ENCODE data around the gene PARD3B. TPM values are rescaled to one million over a fixed set of nuclear protein-coding genes. Genes with fewer than 3 reads are reported as not detected.

Gene PARD3B
- total and polyA plus RNA-seq, 10 of the 15 experiments (the other 5 are each of a cell fraction or from before 2014, with no cell fraction given), result 0.01 to 0.54 (median 0.07) TPM; not detected in 7

- intact Hi-C loops (cut with micrococcal nuclease; ENCODE audit: unreplicated experiment), result no loop called here
- Histone ChIP-seq H3K9ac (ENCODE audit: control insufficient read depth, insufficient read depth, low read length) (no peak overlapping the region), H3K4me1 (ENCODE audit: control insufficient read depth, insufficient read depth, low read length) (no peaks in the 10 kb centered on the region), H3K27me3 (replicated peaks in 1 of 2; ENCODE audit: control insufficient read depth in 2 of 2, insufficient read depth in 2 of 2, low read length in 1 of 2) (no peaks in the 10 kb centered on the region), H3K4me3 (no peak overlapping the region), H3K27ac (ENCODE audit: control insufficient read depth, insufficient read depth) (no peak overlapping the region), H3K4me2 (ENCODE audit: control insufficient read depth, insufficient read depth) (no peak overlapping the region), H2AFZ (ENCODE audit: control insufficient read depth, low read depth, low read length) (no peak overlapping the region), H3K9me3 (replicated peaks; ENCODE audit: control insufficient read depth, insufficient read depth, low read length) (no peaks in the 10 kb centered on the region), H3K79me2 (ENCODE audit: control insufficient read depth, insufficient read depth, low read length) (no peaks in the 10 kb centered on the region), H4K20me1 (ENCODE audit: control insufficient read depth, insufficient read depth) (no peaks in the 10 kb centered on the region), H3K36me3 (ENCODE audit: control insufficient read depth in 2 of 2, insufficient read depth in 2 of 2, low read length in 1 of 2) (no peaks in the 10 kb centered on the region)
- no peak for TF ChIP-seq RB1 (IDR thresholded peaks at IDR 0.05; ENCODE audit: borderline replicate concordance)
- RAD21 ChIA-PET (ENCODE audit: unreplicated experiment), result no interaction called here
- 0% methylated on average over 1 of the region's 1 CpG for WGBS (ENCODE audit: insufficient coverage, insufficient replicate concordance, low lambda C conversion rate, missing lambda C conversion rate)
- no TSS peak for BruUV-seq (replicated peaks)
- POLR2A ChIA-PET, result no interaction called here
- CTCF ChIA-PET, result no interaction called here
- ATAC-seq, result no peak
- no peak for DNase-seq (ENCODE audit: low read depth, low spot score)
- no peak for FAIRE-seq
- in situ Hi-C loops (cut with MboI), result no loop called here
- SMC1A ChIA-PET (ENCODE audit: uncharacterized antibody, unreplicated experiment), result no interaction called here
These were observed 111.7 kb downstream of the PARD3B start for GRCh38 chr2:204657024-204657423.

- ATAC-seq (no peak), DNase-seq (ENCODE audit: low read depth, low spot score) (no peak), FAIRE-seq (no peak)
- Histone ChIP-seq H3K79me2 (ENCODE audit: control insufficient read depth, insufficient read depth, low read length) (no peaks in the 10 kb centered on the region), H3K9ac (ENCODE audit: control insufficient read depth, insufficient read depth, low read length) (no peak overlapping the region), H3K27ac (ENCODE audit: control insufficient read depth, insufficient read depth) (no peak overlapping the region), H3K4me1 (ENCODE audit: control insufficient read depth, insufficient read depth, low read length) (no peaks in the 10 kb centered on the region), H4K20me1 (ENCODE audit: control insufficient read depth, insufficient read depth) (no peaks in the 10 kb centered on the region), H3K4me2 (ENCODE audit: control insufficient read depth, insufficient read depth) (no peak overlapping the region), H3K4me3 (no peak overlapping the region), H3K36me3 (ENCODE audit: control insufficient read depth in 2 of 2, insufficient read depth in 2 of 2, low read length in 1 of 2) (no peaks in the 10 kb centered on the region), H2AFZ (ENCODE audit: control insufficient read depth, low read depth, low read length) (no peak overlapping the region), H3K9me3 (replicated peaks; ENCODE audit: control insufficient read depth, insufficient read depth, low read length) (no peaks in the 10 kb centered on the region), H3K27me3 (replicated peaks in 1 of 2; ENCODE audit: control insufficient read depth in 2 of 2, insufficient read depth in 2 of 2, low read length in 1 of 2) (no peaks in the 10 kb centered on the region)
- SMC1A ChIA-PET (ENCODE audit: uncharacterized antibody, unreplicated experiment), result no interaction called here
- POLR2A ChIA-PET, result no interaction called here
- intact Hi-C loops (cut with micrococcal nuclease; ENCODE audit: unreplicated experiment), result no loop called here
- BruUV-seq (replicated peaks), result no TSS peak
- TF ChIP-seq ELK1 (IDR thresholded peaks at IDR 0.05; ENCODE audit: low read depth, low read length), result no peak
- 12% methylated on average over 5 of the region's 5 CpGs for WGBS (ENCODE audit: insufficient coverage, insufficient replicate concordance, low lambda C conversion rate, missing lambda C conversion rate)
- RAD21 ChIA-PET (ENCODE audit: unreplicated experiment), result no interaction called here
- CTCF ChIA-PET, result no interaction called here
- in situ Hi-C loops (cut with MboI), result no loop called here
These were observed 117.7 kb downstream of the PARD3B start for GRCh38 chr2:204662956-204663355.
